ENCODE measurements around the gene LMBRD1.
"Not testable (repeated sequence)": the region's sequence is repeated elsewhere in the genome, so short reads cannot be mapped to it uniquely, and the experiment has no call there.

The LMBRD1 gene

DNA sequence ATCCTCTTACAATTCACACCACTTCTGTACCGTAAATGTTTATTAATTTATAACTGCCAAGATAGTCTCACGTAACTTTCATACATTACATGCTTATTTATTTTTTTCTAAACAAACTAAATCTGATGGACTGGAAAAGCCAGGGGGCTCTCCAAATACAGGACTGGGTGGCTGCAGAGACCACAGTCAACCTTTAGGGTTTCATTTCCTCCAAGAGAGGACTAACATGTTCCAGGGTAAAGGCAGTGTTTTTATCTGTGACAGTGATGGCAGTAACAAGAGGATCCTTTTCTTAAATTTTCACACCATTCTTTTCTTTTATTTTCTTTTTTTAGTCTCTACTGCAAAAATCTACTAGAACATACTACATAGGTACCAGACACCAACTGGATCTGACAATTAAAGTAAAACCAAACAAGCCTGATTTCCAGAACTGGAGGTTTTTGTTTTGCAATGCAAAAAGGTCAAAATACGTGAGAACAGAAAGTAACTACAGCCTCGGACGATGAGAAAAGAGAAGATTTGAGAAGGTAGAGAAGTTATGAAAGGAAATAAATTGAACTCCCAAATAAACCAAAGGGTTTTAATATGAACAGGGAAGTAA lies 1.2 kb downstream of the LMBRD1 start:
- Histone ChIP-seq H3K36me3 (ENCODE audit: control insufficient read depth, insufficient read depth, low read length) (no peaks in the 10 kb centered on the region), H3K27me3 (replicated peaks; ENCODE audit: control insufficient read depth, insufficient read depth, low read length) (no peaks in the 10 kb centered on the region), H3K4me3 (replicated peaks; ENCODE audit: low read depth, low read length) (peak overlapping the region; percentile 93)
- DNase-seq (ENCODE audit: extremely low read depth, insufficient read length): peak; percentile 29
- TF ChIP-seq, protein P1, sequence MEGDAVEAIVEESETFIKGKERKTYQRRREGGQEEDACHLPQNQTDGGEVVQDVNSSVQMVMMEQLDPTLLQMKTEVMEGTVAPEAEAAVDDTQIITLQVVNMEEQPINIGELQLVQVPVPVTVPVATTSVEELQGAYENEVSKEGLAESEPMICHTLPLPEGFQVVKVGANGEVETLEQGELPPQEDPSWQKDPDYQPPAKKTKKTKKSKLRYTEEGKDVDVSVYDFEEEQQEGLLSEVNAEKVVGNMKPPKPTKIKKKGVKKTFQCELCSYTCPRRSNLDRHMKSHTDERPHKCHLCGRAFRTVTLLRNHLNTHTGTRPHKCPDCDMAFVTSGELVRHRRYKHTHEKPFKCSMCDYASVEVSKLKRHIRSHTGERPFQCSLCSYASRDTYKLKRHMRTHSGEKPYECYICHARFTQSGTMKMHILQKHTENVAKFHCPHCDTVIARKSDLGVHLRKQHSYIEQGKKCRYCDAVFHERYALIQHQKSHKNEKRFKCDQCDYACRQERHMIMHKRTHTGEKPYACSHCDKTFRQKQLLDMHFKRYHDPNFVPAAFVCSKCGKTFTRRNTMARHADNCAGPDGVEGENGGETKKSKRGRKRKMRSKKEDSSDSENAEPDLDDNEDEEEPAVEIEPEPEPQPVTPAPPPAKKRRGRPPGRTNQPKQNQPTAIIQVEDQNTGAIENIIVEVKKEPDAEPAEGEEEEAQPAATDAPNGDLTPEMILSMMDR (IDR thresholded peaks at IDR 0.05; ENCODE audit: insufficient read depth, low read length, poor library complexity, severe bottlenecking): peak; percentile 3

- Histone ChIP-seq H3K36me3 (ENCODE audit: control insufficient read depth, insufficient read depth, low read length) (peaks cover 2% of the 10 kb centered on the region; the same call in 1 of the 2 replicates), H3K4me3 (replicated peaks; ENCODE audit: low read depth, low read length) (no peak overlapping the region), H3K27me3 (replicated peaks; ENCODE audit: control insufficient read depth, insufficient read depth, low read length) (no peaks in the 10 kb centered on the region)
- TF ChIP-seq, protein P1 (IDR thresholded peaks at IDR 0.05; ENCODE audit: insufficient read depth, low read length, poor library complexity, severe bottlenecking): no peak
- no peak for DNase-seq (ENCODE audit: extremely low read depth, insufficient read length)
These were observed 4.5 kb downstream of the LMBRD1 start for GRCh38 chr6:69792292-69792691.

- Histone ChIP-seq H3K36me3 (ENCODE audit: control insufficient read depth, insufficient read depth, low read length) (peaks cover 2% of the 10 kb centered on the region; the same call in 1 of the 2 replicates), H3K4me3 (replicated peaks; ENCODE audit: low read depth, low read length) (no peak overlapping the region)
- TF ChIP-seq, protein P1 (IDR thresholded peaks at IDR 0.05; ENCODE audit: insufficient read depth, low read length, poor library complexity, severe bottlenecking): no peak
These were observed 5.7 kb downstream of the LMBRD1 start for GRCh38 chr6:69791065-69791471.

DNA sequence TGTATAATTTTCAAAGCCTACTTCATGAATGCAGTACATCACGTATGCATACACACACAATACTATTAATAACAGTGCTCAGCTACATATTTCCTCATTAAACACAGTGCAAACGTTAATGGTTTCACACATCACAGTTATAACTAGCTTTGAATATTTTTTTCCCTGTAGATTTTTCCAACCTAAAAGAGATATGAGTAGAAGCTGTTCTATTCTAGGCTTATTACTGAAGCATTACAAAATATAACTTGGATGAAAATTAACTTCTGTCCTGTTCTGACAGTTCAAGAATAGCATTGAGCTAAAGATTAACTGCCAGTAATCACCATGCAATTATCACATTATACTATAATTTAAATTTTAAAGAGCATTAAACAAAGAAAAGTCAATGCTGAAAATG lies 6.2 kb downstream of the LMBRD1 start:
- TF ChIP-seq, protein P1 (IDR thresholded peaks at IDR 0.05; ENCODE audit: insufficient read depth, low read length, poor library complexity, severe bottlenecking): no peak
- H3K4me3 ChIP-seq (replicated peaks; ENCODE audit: low read depth, low read length): no peak overlapping the region
- H3K36me3 ChIP-seq (ENCODE audit: control insufficient read depth, insufficient read depth, low read length): peaks cover 2% of the 10 kb centered on the region; the same call in 1 of the 2 replicates
- H3K27me3 ChIP-seq (replicated peaks; ENCODE audit: control insufficient read depth, insufficient read depth, low read length): no peaks in the 10 kb centered on the region
- DNase-seq (ENCODE audit: extremely low read depth, insufficient read length): no peak

More at GRCh38 chr6:69791065-69791471, 5.7 kb downstream of the LMBRD1 start:
- DNase-seq (ENCODE audit: extremely low read depth, insufficient read length): no peak
- no peaks in the 10 kb centered on the region for H3K27me3 ChIP-seq (replicated peaks; ENCODE audit: control insufficient read depth, insufficient read depth, low read length)

DNA sequence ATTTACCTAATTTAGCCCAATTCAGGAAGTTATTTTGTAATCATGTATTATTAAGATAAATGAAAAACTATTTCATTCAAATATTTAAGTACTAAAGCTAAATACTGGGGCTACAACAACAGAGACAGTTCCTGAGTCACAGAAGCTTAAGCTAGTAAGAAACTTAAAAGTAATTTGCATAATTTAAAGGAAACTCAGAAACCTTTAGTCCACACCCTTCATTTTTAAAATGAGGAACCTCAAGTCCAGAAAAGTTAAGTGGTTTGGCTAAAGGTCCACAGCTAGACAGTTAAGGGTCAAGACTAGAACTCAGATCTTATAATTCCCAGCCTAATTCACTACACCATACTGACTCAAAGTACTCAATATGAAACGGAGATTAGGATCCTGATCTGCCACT lies 7.2 kb downstream of the LMBRD1 start:
- Histone ChIP-seq H3K27me3 (replicated peaks; ENCODE audit: control insufficient read depth, insufficient read depth, low read length) (no peaks in the 10 kb centered on the region), H3K4me3 (replicated peaks; ENCODE audit: low read depth, low read length) (no peak overlapping the region), H3K36me3 (ENCODE audit: control insufficient read depth, insufficient read depth, low read length) (peaks cover 2% of the 10 kb centered on the region; the same call in 1 of the 2 replicates)
- no peak for DNase-seq (ENCODE audit: extremely low read depth, insufficient read length)
- TF ChIP-seq, protein P1 (IDR thresholded peaks at IDR 0.05; ENCODE audit: insufficient read depth, low read length, poor library complexity, severe bottlenecking): no peak

GRCh38 chr6:69787436-69787835 lies 9.4 kb downstream of the LMBRD1 start:
- not testable (repeated sequence) for H3K4me3 ChIP-seq (replicated peaks; ENCODE audit: low read depth, low read length); DNase-seq (ENCODE audit: extremely low read depth, insufficient read length); H3K36me3 ChIP-seq (ENCODE audit: control insufficient read depth, insufficient read depth, low read length); H3K27me3 ChIP-seq (replicated peaks; ENCODE audit: control insufficient read depth, insufficient read depth, low read length)
